Neural cell (in vitro differentiated cells): ENCODE data around the gene FNBP1. TPM values are rescaled to one million over a fixed set of nuclear protein-coding genes. Genes with fewer than 3 reads are reported as not detected.

Source experiments
- H2AFZ ChIP-seq: fragments of 200-600, 300-800 bp; sonication (generic), shearing (Covaris generic); 2 replicates; pipeline ENCODE4 v1.6.0; 2014; ENCODE audit warnings: low read depth, mild to moderate bottlenecking, antibody characterized with exemption, low read length, moderate library complexity
- H3F3A ChIP-seq: fragments of 200-600 bp; shearing (Covaris generic); 2 replicates; pipeline ENCODE4 v1.6.1; 2016; ENCODE audit warnings: mild to moderate bottlenecking, moderate library complexity, mixed read lengths, antibody characterized with exemption, low read length; ENCODE audit not compliant: insufficient read depth, poor library complexity, severe bottlenecking
- H3K27ac ChIP-seq: fragments of 200-600, 300-800 bp; sonication (generic), shearing (Covaris generic); 2 replicates; pipeline ENCODE4 v1.5.1; 2014; ENCODE audit warnings: mild to moderate bottlenecking, low read length, moderate library complexity
- H3K27me3 ChIP-seq: fragments of 300-800, 200-600 bp; sonication (generic), shearing (Covaris generic); 2 replicates; pipeline ENCODE4 v1.6.0; 2014; ENCODE audit warnings: mild to moderate bottlenecking, low read depth, low read length, moderate library complexity; ENCODE audit not compliant: insufficient read depth
- H3K36me3 ChIP-seq: fragments of 300-800, 200-600 bp; sonication (generic), shearing (Covaris generic); 2 replicates; pipeline ENCODE4 v1.5.1; 2014; ENCODE audit warnings: mild to moderate bottlenecking, antibody characterized with exemption, low read length, moderate library complexity; ENCODE audit not compliant: insufficient read depth
- H3K4me2 ChIP-seq: fragments of 300-800, 200-600 bp; sonication (generic), shearing (Covaris generic); 2 replicates; pipeline ENCODE4 v1.6.0; 2014; ENCODE audit warnings: mild to moderate bottlenecking, low read length
- H3K4me3 ChIP-seq: fragments of 300-800, 200-600 bp; sonication (generic), shearing (Covaris generic); 2 replicates; pipeline ENCODE4 v1.5.1; 2014; ENCODE audit warnings: mild to moderate bottlenecking, low read length, moderate library complexity
- H3K79me2 ChIP-seq: fragments of 200-600 bp; shearing (Covaris generic); replicated peaks from 2 replicates; pipeline ENCODE4 v1.6.0; 2014; ENCODE audit warnings: mild to moderate bottlenecking, low read length, moderate library complexity; ENCODE audit not compliant: insufficient read depth
- H3K9ac ChIP-seq: fragments of 300-800, 200-600 bp; sonication (generic), shearing (Covaris generic); 2 replicates; pipeline ENCODE4 v1.6.1; 2016; ENCODE audit warnings: mild to moderate bottlenecking, low read length, mixed read lengths
- H3K9me2 ChIP-seq: fragments of 200-600 bp; shearing (Covaris generic); 2 replicates; pipeline ENCODE4 v1.6.1; 2016; ENCODE audit warnings: mild to moderate bottlenecking, low read length, mixed read lengths; ENCODE audit not compliant: insufficient read depth
- H3K9me3 ChIP-seq: fragments of 200-600, 300-800 bp; sonication (generic), shearing (Covaris generic); 2 replicates; pipeline ENCODE4 v1.6.1; 2016; ENCODE audit warnings: mild to moderate bottlenecking, mixed run types, low read length, moderate library complexity, mixed read lengths
- H4K20me1 ChIP-seq: fragments of 200-600 bp; shearing (Covaris generic); 2 replicates; pipeline ENCODE4 v1.6.1; 2016; ENCODE audit warnings: mild to moderate bottlenecking, mixed run types; ENCODE audit not compliant: insufficient read depth
- CTCF ChIP-seq: fragments of 450-650 bp; IDR thresholded peaks from 2 replicates; pipeline ENCODE4 v1.5.1; 2014; ENCODE audit warnings: antibody characterized with exemption, mild to moderate bottlenecking, moderate library complexity; ENCODE audit not compliant: poor library complexity, severe bottlenecking
- EP300 ChIP-seq: fragments of 450-650 bp; conservative IDR thresholded peaks from 2 replicates; pipeline ENCODE4 v1.6.1; 2014; ENCODE audit warnings: antibody characterized with exemption, mild to moderate bottlenecking, moderate library complexity; ENCODE audit not compliant: poor library complexity, severe bottlenecking
- EZH2 ChIP-seq: fragments of 200-600, 300-800 bp; shearing (Covaris generic), sonication (generic); IDR thresholded peaks from 2 replicates; pipeline ENCODE4 v1.6.1; 2014; ENCODE audit warnings: antibody characterized with exemption, low read length, borderline replicate concordance, mild to moderate bottlenecking; ENCODE audit not compliant: insufficient read depth, poor library complexity, severe bottlenecking
- MXI1 ChIP-seq: fragments of 450-650 bp; conservative IDR thresholded peaks from 2 replicates; pipeline ENCODE4 v1.6.1; 2014; ENCODE audit warnings: antibody characterized with exemption, mild to moderate bottlenecking; ENCODE audit not compliant: poor library complexity, severe bottlenecking
- POLR2AphosphoS5 ChIP-seq: IDR thresholded peaks from 2 replicates; pipeline ENCODE4 v1.6.1; 2012
- RAD21 ChIP-seq: fragments of 450-650 bp; conservative IDR thresholded peaks from 2 replicates; pipeline ENCODE4 v1.6.1; 2014; ENCODE audit warnings: antibody characterized with exemption, mild to moderate bottlenecking, moderate library complexity
- REST ChIP-seq: IDR thresholded peaks from 2 replicates; pipeline ENCODE4 v1.6.1; 2012; ENCODE audit warnings: borderline replicate concordance
- SMC3 ChIP-seq: fragments of 450-650 bp; conservative IDR thresholded peaks from 2 replicates; pipeline ENCODE4 v1.6.1; 2014; ENCODE audit warnings: antibody characterized with exemption, mild to moderate bottlenecking, moderate library complexity; ENCODE audit not compliant: poor library complexity
- TAF1 ChIP-seq: IDR thresholded peaks from 2 replicates; pipeline ENCODE4 v1.6.1; 2012; ENCODE audit warnings: low read depth
- polyA plus RNA-seq: library from polyadenylated mRNA; depleted of rRNA; stranded (reverse); fragments of >200 nt; gene quantifications from 2 replicates; pipeline ENCODE4 v1.2.3, GENCODE V29; 2014

FNBP1 gene
- polyA plus RNA-seq, 1 donor from 2014 or later, result 16.6 TPM

- Histone ChIP-seq H3F3A (no peaks in the 10 kb centered on the region), H3K9me3 (no peaks in the 10 kb centered on the region), H4K20me1 (no peaks in the 10 kb centered on the region), H2AFZ (no peak overlapping the region), H3K9me2 (no peaks in the 10 kb centered on the region), H3K79me2 (no peaks in the 10 kb centered on the region), H3K36me3 (peaks cover 3% of the 10 kb centered on the region), H3K27ac (no peak overlapping the region), H3K4me2 (no peak overlapping the region), H3K4me3 (no peak overlapping the region), H3K27me3 (no peaks in the 10 kb centered on the region), H3K9ac (no peak overlapping the region)
- TF ChIP-seq EZH2, result no peak
These were observed 46.2 kb upstream of the FNBP1 start for GRCh38 chr9:130089141-130089540.

- Histone ChIP-seq H4K20me1 (no peaks in the 10 kb centered on the region), H3K27me3 (no peaks in the 10 kb centered on the region), H2AFZ (no peak overlapping the region), H3K9ac (no peak overlapping the region), H3F3A (no peaks in the 10 kb centered on the region), H3K79me2 (no peaks in the 10 kb centered on the region), H3K9me3 (no peaks in the 10 kb centered on the region), H3K27ac (no peak overlapping the region), H3K9me2 (no peaks in the 10 kb centered on the region), H3K4me3 (no peak overlapping the region), H3K36me3 (peaks cover 3% of the 10 kb centered on the region), H3K4me2 (no peak overlapping the region)
- no peak for TF ChIP-seq CTCF
- no peak for TF ChIP-seq RAD21
- TF ChIP-seq TAF1, result no peak
- no peak for TF ChIP-seq POLR2AphosphoS5
- no peak for TF ChIP-seq MXI1
- no peak for TF ChIP-seq EZH2
- TF ChIP-seq EP300, result no peak
- no peak for TF ChIP-seq REST
- TF ChIP-seq SMC3, result no peak
These were observed 45.1 kb upstream of the FNBP1 start for GRCh38 chr9:130088051-130088450.

GRCh38 chr9:130084337-130084736 is 41.3 kb upstream of the FNBP1 start:
- H3K36me3 ChIP-seq, result no peaks in the 10 kb centered on the region
- H3K27me3 ChIP-seq, result no peaks in the 10 kb centered on the region
- H4K20me1 ChIP-seq, result no peaks in the 10 kb centered on the region

More at GRCh38 chr9:130084337-130084736, 41.3 kb upstream of the FNBP1 start:
- H3K79me2 ChIP-seq, result no peaks in the 10 kb centered on the region
- H3F3A ChIP-seq, result no peaks in the 10 kb centered on the region
- H3K9ac ChIP-seq, result no peak overlapping the region
- no peak overlapping the region for H3K27ac ChIP-seq
- TF ChIP-seq MXI1 (no peak), RAD21 (no peak), TAF1 (no peak), EZH2 (no peak), EP300 (no peak), SMC3 (no peak), REST (no peak), CTCF (no peak), POLR2AphosphoS5 (no peak)
- H3K9me3 ChIP-seq, result no peaks in the 10 kb centered on the region
- H2AFZ ChIP-seq, result no peak overlapping the region
- H3K4me3 ChIP-seq, result no peak overlapping the region
- no peak overlapping the region for H3K4me2 ChIP-seq
- H3K9me2 ChIP-seq, result no peaks in the 10 kb centered on the region
